PC-9 (cell line): ENCODE results near the gene EIF5B. TPM values are rescaled to one million over a fixed set of nuclear protein-coding genes. Genes with fewer than 3 reads are reported as not detected.
A peak's percentile ranks its signal among the peaks of the same experiment; 100 is the strongest.

ENCODE experiments used
- Bru-seq: library from RNA; stranded (reverse); fragments of 400-500 nt; gene quantifications from one replicate; lab custom pipeline; 2021; lab: Mats Ljungman, UMichigan
- BruChase-seq, 2 experiments: library from RNA; stranded (reverse); fragments of 400-500 nt; gene quantifications; one replicate each; lab custom pipeline; 2021; lab: Mats Ljungman, UMichigan
- BruUV-seq: library from RNA; stranded (reverse); fragments of 400-500 nt; replicated peaks from 2 replicates; lab custom pipeline; 2021; lab: Mats Ljungman, UMichigan
- CTCF ChIA-PET: fragments of 300-600 bp; sonication (Branson Sonifier 250); formaldehyde crosslinking; loops from one replicate; lab custom pipeline; 2022; ENCODE audit warnings: antibody characterized with exemption; lab: Charles Lee
- POLR2A ChIA-PET: fragments of 300-600 bp; sonication (Branson Sonifier 250); formaldehyde crosslinking; loops from one replicate; lab custom pipeline; 2022; ENCODE audit warnings: antibody characterized with exemption; ENCODE audit not compliant: unreplicated experiment; lab: Charles Lee
- DNase-seq, 2 experiments: peaks; one replicate each; pipeline versions ENCODE4 v3.0.0 to v3.0.0-alpha.2; 2015 to 2022; ENCODE audit warnings: mixed read lengths in 1 of 2
- H2AFZ ChIP-seq: fragments of 200-600 bp; sonication (generic); 2 replicates; pipeline ENCODE4 v1.8.1; 2017; ENCODE audit warnings: antibody characterized with exemption
- H3F3A ChIP-seq: fragments of 200-600 bp; sonication (generic); 2 replicates; pipeline ENCODE4 v1.8.1; 2017; ENCODE audit warnings: antibody characterized with exemption, mild to moderate bottlenecking, low read depth; ENCODE audit not compliant: insufficient read depth
- H3K27ac ChIP-seq: fragments of 200-600 bp; sonication (generic); 2 replicates; pipeline ENCODE4 v1.6.1; 2016; ENCODE audit warnings: mixed run types
- H3K27me3 ChIP-seq: fragments of 200-600 bp; sonication (generic); 2 replicates; pipeline ENCODE4 v1.6.1; 2016; ENCODE audit warnings: low read depth, mixed run types; ENCODE audit not compliant: insufficient read depth
- H3K36me3 ChIP-seq: fragments of 200-600 bp; sonication (generic); 2 replicates; pipeline ENCODE4 v1.6.1; 2016; ENCODE audit warnings: low read depth, mixed run types
- H3K4me1 ChIP-seq: fragments of 200-600 bp; sonication (generic); replicated peaks from 2 replicates; pipeline ENCODE4 v1.6.1; 2016; ENCODE audit warnings: mixed run types; ENCODE audit not compliant: insufficient read depth
- H3K4me2 ChIP-seq: fragments of 200-600 bp; sonication (generic); 2 replicates; pipeline ENCODE4 v1.6.1; 2017; ENCODE audit warnings: mixed run types
- H3K4me3 ChIP-seq: fragments of 200-600 bp; sonication (generic); 2 replicates; pipeline ENCODE4 v1.6.1; 2016; ENCODE audit warnings: mixed run types
- H3K79me2 ChIP-seq: fragments of 200-600 bp; sonication (generic); 2 replicates; pipeline ENCODE4 v1.6.1; 2017; ENCODE audit warnings: low read depth, mixed run types
- H3K9me2 ChIP-seq: fragments of 200-600 bp; sonication (generic); 2 replicates; pipeline ENCODE4 v1.8.1; 2017; ENCODE audit warnings: mild to moderate bottlenecking; ENCODE audit not compliant: insufficient read depth
- H3K9me3 ChIP-seq: fragments of 200-600 bp; sonication (generic); 2 replicates; pipeline ENCODE4 v1.8.1; 2016; ENCODE audit warnings: low read depth; ENCODE audit not compliant: insufficient read depth
- H4K20me1 ChIP-seq: fragments of 200-600 bp; sonication (generic); 2 replicates; pipeline ENCODE4 v1.8.1; 2017; ENCODE audit not compliant: insufficient read depth
- EZH2 ChIP-seq: fragments of 200-600 bp; sonication (generic); IDR thresholded peaks from 2 replicates; pipeline ENCODE4 v1.8.0; 2017; ENCODE audit warnings: antibody characterized with exemption, low read depth
- intact Hi-C: fragments of 100-400 bp; cut with micrococcal nuclease; formaldehyde crosslinking; loops from one replicate; pipeline ENCODE4 v1.10.0; 2022; ENCODE audit not compliant: unreplicated experiment
- long read RNA-seq: library from polyadenylated mRNA; stranded (forward); transcript quantifications from one replicate; pipeline ENCODE4 v2.0.0, GENCODE V29; 2022
- total RNA-seq: library from RNA; stranded (reverse); gene quantifications from 2 replicates; pipeline ENCODE4 v1.2.3, GENCODE V29; 2021
- TF ChIP-seq, protein P1 (sequence below): fragments of 200-600 bp; sonication (generic); conservative IDR thresholded peaks from 2 replicates; pipeline ENCODE4 v1.6.1; 2017; ENCODE audit warnings: mixed run types, antibody characterized with exemption, mild to moderate bottlenecking, moderate library complexity

Gene EIF5B, protein sequence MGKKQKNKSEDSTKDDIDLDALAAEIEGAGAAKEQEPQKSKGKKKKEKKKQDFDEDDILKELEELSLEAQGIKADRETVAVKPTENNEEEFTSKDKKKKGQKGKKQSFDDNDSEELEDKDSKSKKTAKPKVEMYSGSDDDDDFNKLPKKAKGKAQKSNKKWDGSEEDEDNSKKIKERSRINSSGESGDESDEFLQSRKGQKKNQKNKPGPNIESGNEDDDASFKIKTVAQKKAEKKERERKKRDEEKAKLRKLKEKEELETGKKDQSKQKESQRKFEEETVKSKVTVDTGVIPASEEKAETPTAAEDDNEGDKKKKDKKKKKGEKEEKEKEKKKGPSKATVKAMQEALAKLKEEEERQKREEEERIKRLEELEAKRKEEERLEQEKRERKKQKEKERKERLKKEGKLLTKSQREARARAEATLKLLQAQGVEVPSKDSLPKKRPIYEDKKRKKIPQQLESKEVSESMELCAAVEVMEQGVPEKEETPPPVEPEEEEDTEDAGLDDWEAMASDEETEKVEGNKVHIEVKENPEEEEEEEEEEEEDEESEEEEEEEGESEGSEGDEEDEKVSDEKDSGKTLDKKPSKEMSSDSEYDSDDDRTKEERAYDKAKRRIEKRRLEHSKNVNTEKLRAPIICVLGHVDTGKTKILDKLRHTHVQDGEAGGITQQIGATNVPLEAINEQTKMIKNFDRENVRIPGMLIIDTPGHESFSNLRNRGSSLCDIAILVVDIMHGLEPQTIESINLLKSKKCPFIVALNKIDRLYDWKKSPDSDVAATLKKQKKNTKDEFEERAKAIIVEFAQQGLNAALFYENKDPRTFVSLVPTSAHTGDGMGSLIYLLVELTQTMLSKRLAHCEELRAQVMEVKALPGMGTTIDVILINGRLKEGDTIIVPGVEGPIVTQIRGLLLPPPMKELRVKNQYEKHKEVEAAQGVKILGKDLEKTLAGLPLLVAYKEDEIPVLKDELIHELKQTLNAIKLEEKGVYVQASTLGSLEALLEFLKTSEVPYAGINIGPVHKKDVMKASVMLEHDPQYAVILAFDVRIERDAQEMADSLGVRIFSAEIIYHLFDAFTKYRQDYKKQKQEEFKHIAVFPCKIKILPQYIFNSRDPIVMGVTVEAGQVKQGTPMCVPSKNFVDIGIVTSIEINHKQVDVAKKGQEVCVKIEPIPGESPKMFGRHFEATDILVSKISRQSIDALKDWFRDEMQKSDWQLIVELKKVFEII
- total RNA-seq (53.4 and 56.7 TPM in 2 replicates), Bru-seq, nascent RNA (percentile 93 among the genes with signal in this experiment), BruChase-seq, experiment 1, labeled RNA remaining after a 2-hour chase (percentile 90 among the genes with signal in this experiment), BruChase-seq, experiment 2, labeled RNA remaining after a 6-hour chase (percentile 94 among the genes with signal in this experiment)
- long read RNA-seq, full-length matches to known transcripts: 15 of 162 reads
- long read RNA-seq, partial matches to known transcripts: 147 of 162 reads
- long read RNA-seq, other reads (novel, unspliced or antisense): 0 of 162 reads

DNA sequence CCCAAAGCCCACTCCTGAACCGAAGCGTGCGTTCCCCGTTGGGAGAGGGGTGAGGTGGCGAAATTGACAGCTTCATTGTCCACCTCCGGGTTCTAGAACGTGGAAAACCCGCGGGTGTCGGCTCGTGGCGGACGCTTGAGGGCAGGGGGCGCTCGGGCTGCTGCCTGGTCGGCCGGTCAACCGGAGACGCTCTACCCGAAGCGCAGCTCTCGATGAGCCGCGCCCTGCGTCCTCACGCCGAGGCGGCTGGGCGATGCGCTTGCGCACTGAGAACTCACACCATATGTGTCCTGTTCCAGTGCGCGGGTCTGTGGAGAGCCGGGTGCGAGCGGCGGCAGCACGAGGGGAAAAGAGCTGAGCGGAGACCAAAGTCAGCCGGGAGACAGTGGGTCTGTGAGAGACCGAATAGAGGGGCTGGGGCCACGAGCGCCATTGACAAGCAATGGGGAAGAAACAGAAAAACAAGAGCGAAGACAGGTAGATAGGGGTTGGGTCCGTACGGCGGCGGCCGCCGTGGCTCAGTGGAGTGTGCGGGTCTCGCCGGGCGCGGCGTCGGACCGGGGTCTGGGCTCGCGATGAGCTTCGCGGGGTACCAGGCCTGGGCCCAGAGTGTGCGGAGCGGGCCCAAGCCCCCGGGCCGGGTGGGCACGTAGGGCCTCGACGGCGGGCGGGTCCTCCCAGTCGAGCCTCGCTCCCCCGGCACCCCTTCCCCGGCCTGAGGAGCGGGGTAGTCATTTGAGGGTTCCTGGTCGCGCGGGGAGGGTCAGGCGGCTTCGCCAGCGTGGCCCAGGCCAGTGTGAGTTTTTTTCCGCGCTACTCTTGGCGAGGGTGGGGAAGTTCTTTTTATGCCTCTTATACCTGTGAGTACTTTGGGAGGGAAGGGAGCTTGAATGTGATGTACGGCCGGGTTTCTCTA is at the start of gene EIF5B:
EIF5B (plus strand) TSS at position 277 of the 916 bp plus-strand sequence; CDS start at position 443, 166 bp downstream.
- BruUV-seq: no TSS peak
- peaks cover 15% of the 10 kb centered on the region for H3K36me3 ChIP-seq
- no peak for TF ChIP-seq EZH2
- TF ChIP-seq, protein P1, sequence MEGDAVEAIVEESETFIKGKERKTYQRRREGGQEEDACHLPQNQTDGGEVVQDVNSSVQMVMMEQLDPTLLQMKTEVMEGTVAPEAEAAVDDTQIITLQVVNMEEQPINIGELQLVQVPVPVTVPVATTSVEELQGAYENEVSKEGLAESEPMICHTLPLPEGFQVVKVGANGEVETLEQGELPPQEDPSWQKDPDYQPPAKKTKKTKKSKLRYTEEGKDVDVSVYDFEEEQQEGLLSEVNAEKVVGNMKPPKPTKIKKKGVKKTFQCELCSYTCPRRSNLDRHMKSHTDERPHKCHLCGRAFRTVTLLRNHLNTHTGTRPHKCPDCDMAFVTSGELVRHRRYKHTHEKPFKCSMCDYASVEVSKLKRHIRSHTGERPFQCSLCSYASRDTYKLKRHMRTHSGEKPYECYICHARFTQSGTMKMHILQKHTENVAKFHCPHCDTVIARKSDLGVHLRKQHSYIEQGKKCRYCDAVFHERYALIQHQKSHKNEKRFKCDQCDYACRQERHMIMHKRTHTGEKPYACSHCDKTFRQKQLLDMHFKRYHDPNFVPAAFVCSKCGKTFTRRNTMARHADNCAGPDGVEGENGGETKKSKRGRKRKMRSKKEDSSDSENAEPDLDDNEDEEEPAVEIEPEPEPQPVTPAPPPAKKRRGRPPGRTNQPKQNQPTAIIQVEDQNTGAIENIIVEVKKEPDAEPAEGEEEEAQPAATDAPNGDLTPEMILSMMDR: peak; percentile 75
- H2AFZ ChIP-seq: peak within 1 kb of the TSS; percentile 96
- POLR2A ChIA-PET: interaction anchor here (0.5 to 1.6 kb wide), 11 partner anchors 19 to 1484 kb away, joined by 3 to 12 read pairs (median 4); partner anchors contain the start of genes LIPT1, MITD1, MRPL30 and PDCL3
- H3K79me2 ChIP-seq: peaks cover 87% of the 10 kb centered on the region
- intact Hi-C loops: loop anchor here (10.0 kb wide), 1 partner anchor 1227 kb away; the partner anchor contains the start of gene PDCL3
- peaks cover 16% of the 10 kb centered on the region for H3F3A ChIP-seq
- peak within 1 kb of the TSS; percentile 77 for H3K27ac ChIP-seq
- peaks cover 57% of the 10 kb centered on the region for H4K20me1 ChIP-seq
- no peaks in the 10 kb centered on the region for H3K9me3 ChIP-seq
- CTCF ChIA-PET: interaction anchor here (0.6 to 2.3 kb wide), 4 partner anchors 66 to 1726 kb away, joined by 3 to 12 read pairs (median 4); partner anchors contain the start of genes MITD1 and MRPL30
- peak within 1 kb of the TSS; percentile 79 for H3K4me3 ChIP-seq
- no peaks in the 10 kb centered on the region for H3K27me3 ChIP-seq
- peak within 1 kb of the TSS; percentile 97 for H3K4me2 ChIP-seq
- no peaks in the 10 kb centered on the region for H3K9me2 ChIP-seq
- peak; percentile 91 to 95 for DNase-seq
- peaks cover 29% of the 10 kb centered on the region for H3K4me1 ChIP-seq

DNA sequence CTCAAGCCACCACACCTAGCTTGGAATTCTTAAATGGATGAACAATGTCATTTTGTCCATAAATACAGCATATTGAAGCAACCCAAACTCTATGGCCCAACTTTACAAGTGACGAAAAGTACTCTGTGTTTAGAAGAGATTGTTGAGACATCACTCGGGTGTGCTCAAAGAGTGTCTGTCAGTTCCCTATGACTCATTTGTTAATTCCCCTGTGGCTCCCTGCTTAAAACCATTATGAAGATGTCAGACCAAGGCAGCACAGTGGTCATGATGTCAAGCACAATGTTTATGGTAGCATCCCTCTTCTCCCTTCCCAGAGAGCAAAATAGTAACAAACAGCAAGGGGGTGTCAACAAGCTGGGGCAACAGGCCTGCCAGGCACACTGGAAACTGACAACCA is 39.2 kb upstream of the EIF5B start:
- POLR2A ChIA-PET: no interaction called here
- Histone ChIP-seq H3K27me3 (no peaks in the 10 kb centered on the region), H3K9me3 (no peaks in the 10 kb centered on the region), H3K9me2 (no peaks in the 10 kb centered on the region), H4K20me1 (no peaks in the 10 kb centered on the region), H3K4me2 (no peak overlapping the region), H3K27ac (no peak overlapping the region), H3K79me2 (no peaks in the 10 kb centered on the region), H3K4me1 (no peaks in the 10 kb centered on the region), H3K36me3 (no peaks in the 10 kb centered on the region), H3F3A (no peaks in the 10 kb centered on the region), H2AFZ (no peak overlapping the region), H3K4me3 (no peak overlapping the region)
- CTCF ChIA-PET: no interaction called here
- BruUV-seq: no TSS peak
- no peak for DNase-seq
- intact Hi-C loops: no loop called here
- no peak for TF ChIP-seq EZH2
- TF ChIP-seq, protein P1: no peak
